C4-2B (cell line): Measurements from ENCODE around the gene PTRH1.

Experiments
- H3K27ac ChIP-seq: fragments of 450-650 bp; 2 replicates; pipeline ENCODE4 v1.5.1; 2017
- CTCF ChIP-seq: fragments of 450-650 bp; conservative IDR thresholded peaks from 2 replicates; pipeline ENCODE4 v1.5.1; 2017; ENCODE audit warnings: mild to moderate bottlenecking
- ZFX ChIP-seq: fragments of 450-650 bp; IDR thresholded peaks from 2 replicates; pipeline ENCODE4 v1.6.1; 2017

PTRH1 gene

GRCh38 chr9:127722055-127722745 lies 6.7 kb upstream of the PTRH1 start:
- TF ChIP-seq ZFX (no peak), CTCF (no peak)
- no peak overlapping the region for H3K27ac ChIP-seq

- no peak for TF ChIP-seq ZFX
- no peak overlapping the region for H3K27ac ChIP-seq
Observed at GRCh38 chr9:127721391-127721821, 5.9 kb upstream of the PTRH1 start.

GRCh38 chr9:127720865-127721227 lies 5.4 kb upstream of the PTRH1 start:
- TF ChIP-seq ZFX (no peak), CTCF (no peak)
- no peak overlapping the region for H3K27ac ChIP-seq

GRCh38 chr9:127720031-127720864 lies 4.8 kb upstream of the PTRH1 start:
- TF ChIP-seq ZFX (no peak), CTCF (no peak)
- H3K27ac ChIP-seq: no peak overlapping the region

GRCh38 chr9:127717766-127718165 lies 2.3 kb upstream of the PTRH1 start:
- no peak for TF ChIP-seq CTCF
- TF ChIP-seq ZFX: no peak
- no peak overlapping the region for H3K27ac ChIP-seq

- peak overlapping the region; percentile 68 for H3K27ac ChIP-seq
Observed at GRCh38 chr9:127716412-127716811, 949 bp upstream of the PTRH1 start.

GRCh38 chr9:127714951-127715469 lies 453 bp downstream of the PTRH1 start:
- TF ChIP-seq CTCF (no peak), ZFX (no peak)

More at GRCh38 chr9:127716412-127716811, 949 bp upstream of the PTRH1 start:
- no peak for TF ChIP-seq ZFX
- TF ChIP-seq CTCF: no peak

More at GRCh38 chr9:127714951-127715469, 453 bp downstream of the PTRH1 start:
- peak overlapping the region; percentile 68 for H3K27ac ChIP-seq
